ENCODE results near the gene ANKRD44.

The ANKRD44 gene

DNA sequence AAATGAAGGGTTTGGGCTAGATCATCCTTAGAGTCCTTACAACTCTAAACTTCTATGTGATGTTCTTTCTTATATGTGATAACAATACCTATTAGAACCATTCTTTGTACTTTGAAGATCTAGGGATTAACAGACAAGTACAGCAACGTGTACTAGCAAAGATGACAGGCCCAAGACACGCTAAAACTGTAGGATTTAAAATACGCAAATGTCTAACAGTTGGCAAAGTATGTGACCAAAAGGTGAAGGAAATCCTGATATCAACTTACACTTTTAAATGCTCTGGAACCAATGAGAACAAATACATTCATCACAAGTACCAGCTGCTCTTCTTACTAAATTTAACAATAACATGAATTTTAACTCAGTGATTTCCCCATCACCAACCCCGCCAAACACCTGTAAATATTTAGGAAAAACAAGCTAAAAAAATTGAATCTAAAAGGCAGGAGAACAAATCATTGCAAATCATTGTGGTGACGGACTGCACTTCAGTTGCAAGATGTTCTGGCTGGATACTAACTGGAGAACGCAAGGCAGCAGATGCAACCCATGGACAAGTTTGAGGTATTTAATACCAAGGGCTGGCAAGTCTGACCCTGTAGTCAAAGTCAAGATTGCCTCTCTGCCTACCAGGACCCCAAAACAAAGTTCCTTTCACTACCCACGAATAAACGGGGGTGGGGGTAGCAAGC lies 1.4 kb downstream of the ANKRD44 start:
- DNase-seq (ENCODE audit: low spot score in 2 of 2) (no peak), ATAC-seq (ENCODE audit: low read depth) (no peak)
- Mint-ChIP-seq H3K4me3 (peak overlapping the region; percentile 96), H3K36me3 (peaks cover 5% of the 10 kb centered on the region), H3K4me1 (peaks cover 50% of the 10 kb centered on the region), H3K27me3 (no peaks in the 10 kb centered on the region), H3K27ac (peak overlapping the region; percentile 96), H3K9me3 (no peaks in the 10 kb centered on the region)

DNA sequence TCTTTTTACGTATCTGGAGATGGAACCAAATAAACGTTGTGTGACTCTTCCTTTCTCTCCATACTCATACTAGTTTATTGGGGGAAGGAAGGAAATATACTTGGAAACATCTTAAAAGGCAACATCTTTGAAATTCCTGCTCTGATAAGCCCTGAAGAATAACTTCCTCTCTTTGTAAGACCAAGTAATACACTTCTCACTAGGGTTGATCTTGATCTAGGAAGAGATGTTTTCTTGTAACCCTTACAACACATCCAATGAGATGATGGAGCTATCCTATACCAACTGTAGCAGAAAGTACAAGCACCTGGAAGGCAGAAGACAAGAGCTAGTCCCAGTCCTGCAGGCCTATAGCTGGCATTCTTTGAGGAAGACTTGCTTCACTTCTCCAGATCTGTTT lies 2.0 kb downstream of the ANKRD44 start:
- no peak for ATAC-seq (ENCODE audit: low read depth)
- H3K27ac Mint-ChIP-seq = peak overlapping the region; percentile 96
- peaks cover 50% of the 10 kb centered on the region for H3K4me1 Mint-ChIP-seq
- H3K4me3 Mint-ChIP-seq = peak overlapping the region; percentile 96
- peaks cover 5% of the 10 kb centered on the region for H3K36me3 Mint-ChIP-seq
- no peaks in the 10 kb centered on the region for H3K27me3 Mint-ChIP-seq
- H3K9me3 Mint-ChIP-seq = no peaks in the 10 kb centered on the region
- DNase-seq (ENCODE audit: low spot score in 2 of 2) = no peak

GRCh38 chr2:197307933-197308521 lies 2.6 kb downstream of the ANKRD44 start:
- no peak for ATAC-seq (ENCODE audit: low read depth)

GRCh38 chr2:197307236-197307932 lies 3.2 kb downstream of the ANKRD44 start:
- H3K27ac Mint-ChIP-seq = peak overlapping the region; percentile 96
- H3K4me1 Mint-ChIP-seq = peaks cover 52% of the 10 kb centered on the region
- H3K9me3 Mint-ChIP-seq = no peaks in the 10 kb centered on the region
- peaks cover 7% of the 10 kb centered on the region for H3K36me3 Mint-ChIP-seq
- DNase-seq (ENCODE audit: low spot score in 2 of 2) = no peak
- no peaks in the 10 kb centered on the region for H3K27me3 Mint-ChIP-seq
- H3K4me3 Mint-ChIP-seq = peak overlapping the region; percentile 96
- peak; percentile 12 for ATAC-seq (ENCODE audit: low read depth)

More at GRCh38 chr2:197307933-197308521, 2.6 kb downstream of the ANKRD44 start:
- Mint-ChIP-seq H3K4me1 (peaks cover 50% of the 10 kb centered on the region), H3K36me3 (peaks cover 5% of the 10 kb centered on the region), H3K27ac (peak overlapping the region; percentile 96), H3K4me3 (peak overlapping the region; percentile 96), H3K27me3 (no peaks in the 10 kb centered on the region), H3K9me3 (no peaks in the 10 kb centered on the region)
- DNase-seq (ENCODE audit: low spot score in 2 of 2) = no peak

DNA sequence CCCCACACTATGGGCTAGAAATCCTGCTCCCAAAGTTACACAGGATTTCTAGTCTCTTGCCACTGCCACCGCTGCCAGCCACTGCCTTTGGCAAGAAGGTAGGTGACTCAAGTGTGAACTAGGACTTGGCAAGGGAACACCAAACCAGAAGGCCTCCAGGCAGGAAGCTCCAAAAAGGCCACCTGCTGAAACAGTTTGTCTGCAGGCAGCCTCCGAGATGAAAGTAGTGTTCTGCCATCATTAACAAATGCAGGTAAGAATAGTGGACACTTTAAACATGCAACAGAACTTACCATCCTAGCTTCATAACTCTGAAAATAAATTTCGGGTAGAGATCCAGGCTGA lies 3.9 kb downstream of the ANKRD44 start:
- Mint-ChIP-seq H3K27me3 (no peaks in the 10 kb centered on the region), H3K4me1 (peaks cover 53% of the 10 kb centered on the region), H3K36me3 (peaks cover 12% of the 10 kb centered on the region), H3K27ac (peak overlapping the region; percentile 96), H3K9me3 (no peaks in the 10 kb centered on the region), H3K4me3 (peak overlapping the region; percentile 96)
- DNase-seq (ENCODE audit: low spot score in 2 of 2) (no peak), ATAC-seq (ENCODE audit: low read depth) (no peak)

DNA sequence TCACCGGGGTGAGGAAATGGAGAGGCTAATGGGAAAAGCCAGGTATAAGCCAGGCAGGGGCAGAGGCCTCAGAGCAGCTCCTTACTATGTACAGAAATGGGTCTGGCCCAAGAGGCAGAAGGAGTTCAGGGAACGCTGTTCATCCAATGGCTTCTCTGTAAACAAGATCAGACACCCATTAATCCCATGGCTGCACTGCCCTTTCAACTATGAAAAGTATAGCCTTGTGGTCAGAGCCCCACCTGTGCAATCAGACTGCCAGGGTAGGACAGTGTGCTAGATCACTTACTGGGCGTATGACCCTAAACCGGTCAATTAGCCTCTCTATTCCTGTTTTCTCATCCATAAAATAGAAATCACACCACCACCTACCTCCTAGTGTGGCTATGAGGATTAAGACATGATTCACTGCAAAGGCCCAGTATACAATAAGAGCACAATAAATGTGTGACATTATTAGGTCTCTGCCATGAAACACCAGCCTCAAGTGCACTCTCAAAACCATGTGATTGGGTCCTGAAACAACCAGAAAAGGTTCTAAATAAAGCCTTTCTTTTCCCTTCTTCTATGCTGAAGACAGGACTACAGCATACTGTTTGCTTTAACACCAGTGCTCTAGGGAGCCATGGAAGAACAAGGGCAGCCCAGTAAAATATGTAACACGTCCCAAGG lies 4.4 kb downstream of the ANKRD44 start:
- Mint-ChIP-seq H3K9me3 (no peaks in the 10 kb centered on the region), H3K4me3 (peak overlapping the region; percentile 96), H3K36me3 (peaks cover 15% of the 10 kb centered on the region), H3K27ac (peak overlapping the region; percentile 96), H3K4me1 (peaks cover 52% of the 10 kb centered on the region), H3K27me3 (no peaks in the 10 kb centered on the region)
- ATAC-seq (ENCODE audit: low read depth) = no peak
- DNase-seq (ENCODE audit: low spot score in 2 of 2) = no peak

GRCh38 chr2:197304556-197305011 lies 6.0 kb downstream of the ANKRD44 start:
- Mint-ChIP-seq H3K36me3 (peaks cover 18% of the 10 kb centered on the region), H3K27ac (peak overlapping the region; percentile 96), H3K4me3 (peak overlapping the region; percentile 73), H3K4me1 (peaks cover 61% of the 10 kb centered on the region), H3K27me3 (no peaks in the 10 kb centered on the region), H3K9me3 (no peaks in the 10 kb centered on the region)
- DNase-seq (ENCODE audit: low spot score in 2 of 2) = no peak
- ATAC-seq (ENCODE audit: low read depth) = peak; percentile 18

DNA sequence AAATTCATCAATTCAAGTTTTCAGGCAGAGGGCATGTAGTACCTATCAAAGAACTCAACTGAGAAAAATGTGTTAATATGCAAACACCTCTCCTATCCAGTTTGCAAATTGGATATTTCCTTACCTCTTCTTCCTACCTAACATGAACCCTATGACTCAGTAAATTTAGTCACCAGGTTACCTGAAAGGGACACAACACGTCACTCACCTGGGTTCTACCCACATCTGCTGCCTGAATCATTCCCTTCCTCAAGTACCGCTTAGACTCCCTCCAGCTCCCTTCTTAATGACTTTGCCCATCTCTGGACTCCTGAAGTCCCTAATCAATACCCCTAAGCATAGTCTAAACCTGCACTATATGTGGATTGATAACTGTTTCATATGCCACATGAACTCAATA lies 10.4 kb downstream of the ANKRD44 start:
- Mint-ChIP-seq H3K27me3 (no peaks in the 10 kb centered on the region), H3K36me3 (peaks cover 35% of the 10 kb centered on the region), H3K4me3 (peak overlapping the region; percentile 16), H3K27ac (peak overlapping the region; percentile 87), H3K9me3 (no peaks in the 10 kb centered on the region), H3K4me1 (peaks cover 62% of the 10 kb centered on the region)
- no peak for DNase-seq (ENCODE audit: low spot score in 2 of 2)
- ATAC-seq (ENCODE audit: low read depth) = no peak

DNA sequence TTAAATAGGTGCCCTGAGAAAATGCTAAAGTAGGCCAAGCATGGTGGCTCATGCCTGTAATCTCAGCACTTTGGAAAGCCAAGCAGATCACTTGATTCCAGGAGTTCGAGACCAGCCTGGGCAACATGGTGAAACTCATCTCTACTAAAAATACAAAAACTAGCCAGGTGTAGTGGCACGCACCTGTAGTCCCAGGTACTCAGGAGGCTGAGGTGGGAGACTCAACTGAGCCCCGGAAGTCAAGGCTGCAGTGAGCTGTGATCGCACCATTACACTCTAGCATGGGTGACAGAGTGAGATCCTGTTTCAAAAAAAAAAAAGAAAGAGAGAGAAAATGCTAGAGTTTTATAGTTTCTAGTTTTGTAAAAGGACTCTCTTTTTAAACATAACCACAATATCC lies 12.0 kb downstream of the ANKRD44 start:
- H3K4me1 Mint-ChIP-seq = peaks cover 63% of the 10 kb centered on the region
- no peaks in the 10 kb centered on the region for H3K9me3 Mint-ChIP-seq
- ATAC-seq (ENCODE audit: low read depth) = no peak
- H3K27ac Mint-ChIP-seq = peak overlapping the region; percentile 87
- H3K4me3 Mint-ChIP-seq = peak overlapping the region; percentile 9
- peaks cover 35% of the 10 kb centered on the region for H3K36me3 Mint-ChIP-seq
- H3K27me3 Mint-ChIP-seq = no peaks in the 10 kb centered on the region
- DNase-seq (ENCODE audit: low spot score in 2 of 2) = no peak

DNA sequence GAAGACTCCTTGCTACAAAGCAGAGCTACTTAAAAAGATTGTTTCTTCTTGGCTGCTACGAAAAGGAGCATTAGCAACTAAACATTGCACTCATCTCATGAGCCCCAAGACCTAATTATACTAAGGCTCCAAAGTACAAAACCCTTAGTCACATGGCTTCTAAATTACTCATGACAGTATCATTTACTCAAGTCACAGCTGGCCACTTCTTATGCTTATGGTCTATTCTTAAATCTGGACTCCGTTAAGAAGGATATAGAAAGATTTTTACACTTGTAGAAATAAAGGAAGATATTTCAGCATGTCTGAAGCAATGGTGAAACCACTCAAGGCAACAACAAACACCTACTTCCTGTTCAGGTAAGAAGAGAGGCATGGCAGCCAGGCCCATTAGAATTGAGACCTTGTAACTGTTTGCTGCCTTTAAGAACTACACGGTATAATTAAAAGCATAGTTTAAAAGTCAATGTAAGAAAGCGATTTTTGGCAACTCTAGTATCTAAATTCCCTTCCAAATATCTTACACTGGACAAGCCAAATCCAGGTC lies 12.7 kb downstream of the ANKRD44 start:
- no peak for ATAC-seq (ENCODE audit: low read depth)
- no peaks in the 10 kb centered on the region for H3K9me3 Mint-ChIP-seq

DNA sequence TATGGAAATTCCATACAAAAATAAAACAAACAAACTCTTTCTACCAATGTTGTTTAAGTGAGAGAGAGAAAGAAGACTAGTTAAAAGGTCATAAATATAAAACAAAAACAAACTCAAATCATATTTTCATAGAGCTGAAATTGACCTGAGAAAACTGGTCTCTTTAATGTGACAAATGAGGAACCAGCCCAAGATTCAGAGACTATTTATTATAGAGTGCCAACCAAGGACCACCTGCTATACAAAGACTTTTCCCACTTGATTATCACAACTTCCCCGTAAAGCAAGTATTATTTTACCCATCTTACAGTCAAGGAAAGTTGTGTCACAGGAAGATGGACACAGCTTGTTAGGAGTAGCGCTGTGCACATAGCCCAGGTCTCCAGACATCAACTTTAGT lies 13.3 kb downstream of the ANKRD44 start:
- H3K4me3 Mint-ChIP-seq = peak overlapping the region; percentile 71
- H3K27me3 Mint-ChIP-seq = no peaks in the 10 kb centered on the region
- H3K4me1 Mint-ChIP-seq = peaks cover 73% of the 10 kb centered on the region
- H3K9me3 Mint-ChIP-seq = no peaks in the 10 kb centered on the region
- DNase-seq (ENCODE audit: low spot score in 2 of 2) (no peak), ATAC-seq (ENCODE audit: low read depth) (peak; percentile 70)
- peak overlapping the region; percentile 87 for H3K27ac Mint-ChIP-seq
- H3K36me3 Mint-ChIP-seq = peaks cover 34% of the 10 kb centered on the region

More for the DNA sequence above, 12.7 kb downstream of the ANKRD44 start:
- no peaks in the 10 kb centered on the region for H3K27me3 Mint-ChIP-seq
- peak overlapping the region; percentile 53 for H3K4me3 Mint-ChIP-seq
- peak overlapping the region; percentile 87 for H3K27ac Mint-ChIP-seq
- peaks cover 71% of the 10 kb centered on the region for H3K4me1 Mint-ChIP-seq
- no peak for DNase-seq (ENCODE audit: low spot score in 2 of 2)
- peaks cover 35% of the 10 kb centered on the region for H3K36me3 Mint-ChIP-seq

- Mint-ChIP-seq H3K9me3 (peaks cover 1% of the 10 kb centered on the region), H3K4me1 (peaks cover 74% of the 10 kb centered on the region), H3K36me3 (peaks cover 35% of the 10 kb centered on the region), H3K27me3 (no peaks in the 10 kb centered on the region), H3K4me3 (peak overlapping the region; percentile 71), H3K27ac (peak overlapping the region; percentile 87)
- DNase-seq (ENCODE audit: low spot score in 2 of 2) (no peak), ATAC-seq (ENCODE audit: low read depth) (peak; percentile 59)
These were observed 13.7 kb downstream of the ANKRD44 start for GRCh38 chr2:197296835-197297234.

DNA sequence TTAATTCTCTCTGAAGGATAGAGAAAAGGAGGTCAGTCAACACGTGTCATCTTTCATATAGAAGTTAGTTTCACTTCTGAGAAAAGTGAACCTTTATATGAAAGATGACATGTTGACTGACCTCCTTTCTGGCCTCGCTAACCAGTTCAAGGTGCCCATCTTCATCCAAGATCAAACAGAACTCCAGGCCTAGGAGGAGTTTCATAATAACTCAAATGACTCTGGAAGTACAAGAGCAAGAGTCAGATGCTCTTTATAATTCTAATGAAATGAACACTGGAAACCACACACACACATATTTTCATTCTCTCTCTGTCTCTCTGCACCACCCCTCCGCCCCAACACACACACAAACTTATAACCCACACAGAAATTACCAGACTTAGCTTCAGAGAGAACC lies 16.3 kb downstream of the ANKRD44 start:
- Mint-ChIP-seq H3K4me3 (peak overlapping the region; percentile 81), H3K27me3 (no peaks in the 10 kb centered on the region), H3K36me3 (peaks cover 31% of the 10 kb centered on the region), H3K27ac (peak overlapping the region; percentile 87), H3K4me1 (peaks cover 66% of the 10 kb centered on the region), H3K9me3 (peaks cover 3% of the 10 kb centered on the region)
- ATAC-seq (ENCODE audit: low read depth) = peak; percentile 23
- DNase-seq (ENCODE audit: low spot score in 2 of 2) = no peak

All from memory B cell (primary cell).